CD4-positive, alpha-beta T cell treated with Interferon alpha-2 for 1 hour (primary cell): ENCODE measurements around the gene KLF6.

Source experiments
- DNase-seq, 2 donors: peaks; one replicate each; pipeline ENCODE4 v3.0.0-alpha.2; 2020 to 2022

The KLF6 gene

GRCh38 chr10:3774018-3774813 is 10.8 kb downstream of the KLF6 start:
- peak; percentile 47 to 73 for DNase-seq

DNA sequence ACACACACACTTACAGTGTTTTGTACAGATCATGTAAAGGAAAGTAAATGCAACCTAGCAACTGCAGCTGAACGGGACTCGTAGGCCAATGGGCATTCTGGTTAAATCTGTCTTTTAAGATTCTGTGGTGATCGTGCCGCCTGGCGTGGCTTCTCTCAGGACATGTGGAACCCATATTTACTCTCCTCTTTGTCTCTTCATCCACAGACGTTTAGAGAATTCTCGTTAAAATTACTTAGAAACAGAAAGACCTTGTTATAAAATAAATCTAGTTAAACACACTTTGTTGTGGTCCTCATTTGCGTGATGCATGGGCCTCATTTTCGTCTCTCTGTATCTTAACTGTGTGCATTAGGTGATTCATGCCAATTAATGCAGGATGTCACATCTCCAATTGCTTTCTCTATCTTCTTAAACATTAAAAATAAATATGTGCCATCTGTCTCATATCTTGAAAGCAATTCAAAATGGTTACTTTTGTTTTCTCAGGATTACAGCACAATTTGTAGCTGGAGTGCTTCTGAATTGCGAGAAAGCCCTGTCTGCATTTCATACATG is 11.5 kb downstream of the KLF6 start:
- peak in 1 of 2 donors; percentile 69 for DNase-seq

- peak in 1 of 2 donors; percentile 63 for DNase-seq
These were observed 12.4 kb downstream of the KLF6 start for GRCh38 chr10:3772361-3773171.

DNA sequence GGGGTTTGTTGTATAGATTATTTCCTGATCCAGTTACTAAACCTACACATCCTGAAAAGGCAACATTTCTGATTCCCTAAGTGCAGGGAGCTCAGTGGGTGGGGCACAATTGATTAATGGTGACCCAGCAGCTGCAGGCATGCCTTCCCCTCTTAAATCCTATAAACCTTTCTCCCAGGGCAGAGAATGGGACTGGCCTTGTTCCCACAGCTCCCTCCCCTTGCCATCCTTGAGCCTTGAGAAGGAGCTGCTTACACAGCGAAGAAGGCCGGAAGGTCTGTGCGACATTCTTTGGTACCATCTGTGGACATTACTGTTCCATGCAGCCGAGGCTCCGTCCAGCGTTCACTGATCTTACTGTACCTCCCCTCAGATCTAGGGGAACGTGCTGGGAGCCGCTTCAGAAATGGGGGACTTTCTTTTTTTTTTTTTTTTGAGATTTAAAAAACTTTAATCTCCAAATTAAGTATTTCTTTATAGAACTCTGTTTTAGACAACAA is 14.3 kb downstream of the KLF6 start:
- no peak for DNase-seq

- no peak for DNase-seq
These were observed 15.5 kb downstream of the KLF6 start for GRCh38 chr10:3769556-3769955.

DNA sequence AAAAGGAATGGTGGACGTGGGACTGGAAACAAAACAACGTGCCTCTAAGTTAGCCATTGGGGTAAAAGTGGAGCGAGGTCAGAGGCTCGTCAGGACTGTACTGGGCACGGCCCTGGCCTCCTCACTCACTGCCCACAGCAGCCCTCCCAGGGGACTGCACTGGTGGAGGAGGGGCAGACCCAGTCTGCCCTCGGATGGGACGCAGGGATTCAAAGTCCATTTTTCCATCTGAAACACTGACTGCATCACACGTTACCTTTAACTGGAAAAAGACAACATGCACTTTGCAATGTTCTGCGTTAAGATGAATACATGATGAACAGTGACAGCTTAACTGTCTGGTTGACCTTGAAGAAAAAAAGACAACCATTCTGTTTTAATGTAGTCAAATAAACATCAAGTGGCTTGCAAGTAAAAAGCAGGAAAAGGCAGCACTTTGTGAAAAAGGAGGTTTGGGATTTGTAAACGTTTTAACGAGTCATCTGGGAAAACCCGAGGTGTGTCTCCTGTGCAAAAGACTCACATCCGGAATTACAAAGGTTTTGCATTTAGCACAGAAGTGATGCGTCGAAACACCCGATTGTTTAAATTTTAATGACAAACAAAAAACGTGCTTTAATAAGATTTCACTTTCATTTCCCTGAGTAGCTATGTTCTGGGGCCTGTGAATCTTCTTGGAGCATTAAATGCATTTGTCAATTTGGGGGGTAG is 18.8 kb downstream of the KLF6 start:
- DNase-seq, result peak in 1 of 2 donors; percentile 53

DNA sequence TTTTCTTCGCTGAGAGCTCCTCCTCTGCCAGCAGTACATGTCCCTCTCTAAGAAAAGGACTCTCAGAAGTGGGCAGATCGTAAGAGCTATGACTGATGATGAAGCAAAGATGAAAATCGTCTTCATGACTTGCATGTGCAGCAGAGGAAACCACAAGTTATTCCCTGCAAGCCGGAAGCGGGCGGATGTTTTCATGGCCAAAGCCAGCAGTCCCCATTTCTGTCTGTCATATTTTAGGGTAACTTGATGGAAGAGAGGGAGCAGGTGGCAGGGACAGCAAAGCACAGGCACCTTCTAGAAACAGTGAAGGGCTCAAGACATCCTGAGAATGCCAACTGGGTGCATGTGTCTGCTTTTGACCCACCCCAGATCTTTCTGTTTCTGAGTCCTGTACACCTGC is 19.9 kb downstream of the KLF6 start:
- peak in 1 of 2 donors; percentile 61 for DNase-seq

GRCh38 chr10:3764626-3765112 is 20.3 kb downstream of the KLF6 start:
- DNase-seq, result no peak

DNA sequence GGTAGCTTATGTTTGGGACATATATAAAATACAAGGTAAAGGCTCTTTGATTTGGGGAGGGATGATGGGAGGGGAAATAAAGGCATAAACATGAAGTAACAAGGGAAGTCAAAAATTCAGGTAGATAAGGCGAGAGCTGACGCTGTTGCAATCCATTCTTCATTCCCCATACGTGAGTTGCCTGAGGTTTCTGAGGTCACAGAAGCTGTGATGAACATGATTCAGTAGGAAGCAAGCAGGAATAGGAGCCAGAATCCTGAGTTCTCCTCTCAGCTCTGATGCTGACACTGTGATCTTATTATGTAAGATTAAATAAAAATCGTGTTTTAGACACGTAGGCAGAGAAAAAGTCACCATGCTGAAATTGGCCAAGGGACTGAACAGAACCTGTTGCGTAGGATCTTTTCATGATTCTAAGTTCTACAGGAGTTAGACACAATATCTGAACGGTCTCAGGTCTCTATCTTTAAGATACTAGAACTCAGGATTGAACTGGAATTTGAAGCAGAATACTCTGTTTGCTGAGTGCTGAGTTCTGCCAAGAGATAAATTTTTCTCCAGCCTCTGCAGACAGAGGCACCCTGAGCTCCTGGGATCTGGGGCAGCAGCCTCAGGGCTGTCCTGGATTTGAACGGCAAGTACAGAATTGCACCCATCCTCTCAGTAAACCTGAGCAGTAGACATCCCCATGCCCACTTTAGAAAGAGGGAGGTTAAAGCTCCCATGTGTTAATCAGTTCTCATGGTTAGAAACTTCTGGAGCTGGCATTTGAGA is 21.0 kb downstream of the KLF6 start:
- DNase-seq, result no peak

- DNase-seq, result no peak
These were observed 22.0 kb downstream of the KLF6 start for GRCh38 chr10:3763035-3763456.

- no peak for DNase-seq
These were observed 22.7 kb downstream of the KLF6 start for GRCh38 chr10:3762309-3762708.

- DNase-seq, result no peak
These were observed 23.1 kb downstream of the KLF6 start for GRCh38 chr10:3761904-3762303.

DNA sequence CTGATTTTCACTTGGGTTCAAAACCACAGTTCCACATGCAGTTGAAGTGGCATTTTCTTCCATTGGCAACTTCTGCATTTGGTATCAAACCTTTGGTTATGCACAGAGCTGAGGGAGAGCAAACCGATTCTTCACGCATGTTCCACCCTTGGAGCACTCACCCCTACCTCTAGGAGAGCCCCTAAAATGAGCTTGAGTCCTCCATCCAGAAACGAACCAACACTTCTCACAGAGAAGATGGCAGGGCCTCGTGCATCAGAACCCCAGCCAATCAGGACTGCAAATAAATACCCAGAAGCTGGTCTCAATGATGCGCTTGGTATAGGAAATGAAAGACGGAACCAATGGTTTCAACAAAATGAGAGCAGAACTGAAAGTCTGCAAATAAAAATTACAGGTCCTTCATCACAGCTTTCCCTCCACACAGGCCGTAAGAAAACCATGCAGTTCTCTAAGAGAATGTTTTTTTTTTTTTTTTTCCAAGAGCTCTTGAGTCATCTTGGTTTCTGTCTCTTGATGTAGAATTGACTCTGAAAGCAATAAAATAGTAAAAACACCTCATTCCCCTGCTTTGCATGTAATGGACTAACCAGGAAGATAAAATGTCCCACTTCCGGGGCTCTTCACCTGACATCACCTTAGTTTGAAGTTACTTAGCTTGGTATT is 23.9 kb downstream of the KLF6 start:
- peak; percentile 44 to 58 for DNase-seq

DNA sequence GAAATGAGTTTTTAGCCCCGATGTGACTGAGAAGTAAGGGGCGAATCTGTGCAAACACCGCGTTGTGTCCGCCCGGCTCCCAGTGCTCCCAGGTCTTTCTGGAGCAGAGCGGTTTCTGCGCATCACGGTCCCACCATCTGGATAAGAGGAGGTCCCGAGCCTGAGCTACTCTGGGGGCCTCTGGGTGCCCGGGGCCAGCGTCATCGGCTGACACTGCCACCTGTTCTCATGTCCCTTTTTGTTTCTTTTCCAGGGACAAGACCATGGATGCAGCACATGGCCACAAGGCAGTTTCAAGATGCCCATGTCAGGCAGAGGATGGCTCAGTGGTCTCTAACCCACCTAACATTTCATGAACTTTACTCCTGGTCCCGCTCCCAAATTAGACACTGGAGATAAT is 24.9 kb downstream of the KLF6 start:
- no peak for DNase-seq

DNA sequence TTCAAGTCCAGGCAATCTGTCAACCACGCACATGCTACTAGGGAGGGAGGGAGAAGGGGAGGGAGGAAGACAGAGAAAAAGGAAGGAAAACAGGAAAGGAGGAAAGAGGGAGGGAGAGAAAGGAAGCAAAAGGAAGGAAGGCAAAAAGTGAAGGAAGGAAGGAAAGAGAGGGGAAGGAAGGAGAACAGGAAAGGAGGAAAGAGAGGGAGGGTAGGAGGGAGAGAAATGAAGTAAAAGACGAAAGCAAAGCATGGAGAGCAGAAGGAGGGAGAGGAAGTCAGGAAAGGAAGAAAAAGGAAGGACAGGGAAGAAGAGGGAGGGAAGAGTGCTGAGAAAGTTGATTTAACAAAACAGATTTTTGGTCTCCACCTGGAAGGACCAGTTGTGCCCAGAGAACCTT is 25.6 kb downstream of the KLF6 start:
- DNase-seq, result no peak

GRCh38 chr10:3758491-3758970 is 26.5 kb downstream of the KLF6 start:
- no peak for DNase-seq

DNA sequence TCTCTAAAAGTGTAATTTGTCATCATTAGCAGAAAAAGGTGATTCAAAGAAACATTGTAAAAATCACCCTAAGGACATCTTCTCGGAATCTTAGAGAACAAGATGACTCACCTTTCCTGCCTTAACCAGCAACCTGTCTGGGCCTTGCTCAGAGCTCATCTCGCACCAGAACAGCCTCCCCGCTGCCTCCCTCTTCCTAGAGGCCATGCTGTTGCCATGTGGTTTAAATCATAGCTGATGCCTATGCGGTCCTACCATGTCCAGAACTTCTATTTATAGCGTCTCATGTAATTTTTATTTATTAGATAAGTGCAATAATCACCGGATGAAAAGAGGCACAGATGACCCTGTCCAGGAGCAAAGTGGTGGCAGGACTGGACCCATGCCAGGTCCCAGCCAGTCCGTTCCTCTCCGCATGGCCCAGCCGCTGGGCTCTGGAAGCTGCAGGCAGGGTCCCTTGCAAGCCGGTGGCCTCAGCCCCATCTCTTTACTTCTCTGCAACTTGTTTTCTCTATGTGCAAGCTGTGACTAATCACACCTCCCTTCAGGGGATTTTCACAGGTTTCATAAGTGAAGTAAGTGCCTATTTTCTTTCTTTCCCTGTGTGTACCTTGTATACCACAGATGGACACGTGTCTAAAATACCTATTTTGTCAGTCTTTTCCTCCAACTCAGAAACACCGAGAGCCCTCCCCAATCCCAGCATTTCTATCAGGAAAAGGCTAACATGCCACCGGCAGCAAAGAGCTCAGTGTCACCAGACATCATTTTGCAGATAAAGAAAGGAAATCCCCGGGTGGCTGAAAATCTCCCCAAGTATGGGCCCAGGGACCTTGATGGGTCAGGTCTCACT is 27.1 kb downstream of the KLF6 start:
- DNase-seq, result peak; percentile 70 to 85

DNA sequence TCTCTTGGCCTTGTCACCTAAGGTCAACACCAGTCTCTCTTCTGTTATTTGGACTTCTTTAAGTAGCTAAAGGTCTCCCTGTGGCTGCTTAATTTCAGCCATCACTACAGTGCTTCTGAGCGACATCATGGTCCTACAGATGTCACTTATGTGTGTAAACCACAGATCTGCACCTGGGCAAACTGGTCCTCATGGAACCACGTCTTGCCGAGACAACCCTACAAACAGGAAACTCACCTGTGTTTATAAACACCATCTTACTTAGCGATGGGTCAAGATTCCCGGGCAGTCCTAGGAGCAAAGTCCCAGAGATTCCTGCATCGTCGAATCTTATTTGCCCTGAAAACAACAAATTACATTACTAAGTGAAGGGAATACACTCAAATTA is 27.8 kb downstream of the KLF6 start:
- DNase-seq, result no peak

- no peak for DNase-seq
These were observed 28.7 kb downstream of the KLF6 start for GRCh38 chr10:3756360-3756740.
